Measurements from ENCODE around the gene SLC35D3. TPM values are rescaled to one million over a fixed set of nuclear protein-coding genes. Genes with fewer than 3 reads are reported as not detected.

SLC35D3 gene
- total and polyA plus RNA-seq, 8 donors, result 0.09 to 2.7 (median 1.8) TPM; not detected in 1

Other genes starting within 250 kb of the SLC35D3 start
- gene MAP3K5, start 129.8 kb upstream of the SLC35D3 start, total RNA-seq, result 10 to 100 TPM; 20.9 to 27.7 TPM
- 1 to 10 TPM; 6.3 to 7.5 (median 7.0) TPM for gene MAP3K5, start 129.8 kb upstream of the SLC35D3 start, polyA plus RNA-seq (ENCODE audit: insufficient read length in 6 of 6)
- gene PEX7, start 99.7 kb upstream of the SLC35D3 start, total RNA-seq, result 1 to 10 TPM; 6.8 to 8.2 TPM
- 10 to 100 TPM in 3 of 6 donors, 1 to 10 TPM in 3; 7.7 to 12.0 (median 9.8) TPM for gene PEX7, start 99.7 kb upstream of the SLC35D3 start, polyA plus RNA-seq (ENCODE audit: insufficient read length in 6 of 6)
- 1 to 10 TPM; 4.0 to 6.0 TPM for gene IL20RA, start 122.7 kb downstream of the SLC35D3 start, total RNA-seq
- gene IL20RA, start 122.7 kb downstream of the SLC35D3 start, polyA plus RNA-seq (ENCODE audit: insufficient read length in 6 of 6), result 1 to 10 TPM; 1.7 to 3.2 (median 2.4) TPM